NB4 (cell line): ENCODE measurements around the gene LRP6.

Experiments used
- POLR2A ChIP-seq: IDR thresholded peaks from 2 replicates; pipeline ENCODE4 v1.6.1; 2011; ENCODE audit warnings: mild to moderate bottlenecking; ENCODE audit not compliant: insufficient read length; ENCODE audit errors: extremely low read depth
- TF ChIP-seq, protein P1 (sequence below): IDR thresholded peaks from one replicate; pipeline ENCODE4 v1.5.1; 2012; ENCODE audit warnings: low read depth, low read length

DNA sequence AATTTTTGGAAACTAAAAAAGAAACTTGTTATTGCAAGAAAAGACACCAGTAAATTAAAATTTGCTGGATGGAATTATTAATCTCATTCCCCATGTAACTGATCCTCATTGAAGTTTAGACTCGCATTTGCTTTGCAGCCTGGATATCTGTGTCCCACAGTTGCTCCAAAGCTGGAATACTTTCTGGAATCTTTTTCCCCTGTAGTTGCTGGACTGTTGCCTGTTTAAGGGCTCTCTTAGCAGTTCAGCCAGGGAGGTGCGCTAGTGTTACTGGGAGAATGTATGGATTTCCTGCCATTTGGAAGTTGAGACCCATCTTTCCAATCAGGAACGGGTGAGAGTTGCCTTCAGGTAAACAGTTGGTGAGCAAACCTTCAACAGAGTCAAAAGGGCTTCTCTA, 175.8 kb downstream of the LRP6 start:
- TF ChIP-seq, protein P1, sequence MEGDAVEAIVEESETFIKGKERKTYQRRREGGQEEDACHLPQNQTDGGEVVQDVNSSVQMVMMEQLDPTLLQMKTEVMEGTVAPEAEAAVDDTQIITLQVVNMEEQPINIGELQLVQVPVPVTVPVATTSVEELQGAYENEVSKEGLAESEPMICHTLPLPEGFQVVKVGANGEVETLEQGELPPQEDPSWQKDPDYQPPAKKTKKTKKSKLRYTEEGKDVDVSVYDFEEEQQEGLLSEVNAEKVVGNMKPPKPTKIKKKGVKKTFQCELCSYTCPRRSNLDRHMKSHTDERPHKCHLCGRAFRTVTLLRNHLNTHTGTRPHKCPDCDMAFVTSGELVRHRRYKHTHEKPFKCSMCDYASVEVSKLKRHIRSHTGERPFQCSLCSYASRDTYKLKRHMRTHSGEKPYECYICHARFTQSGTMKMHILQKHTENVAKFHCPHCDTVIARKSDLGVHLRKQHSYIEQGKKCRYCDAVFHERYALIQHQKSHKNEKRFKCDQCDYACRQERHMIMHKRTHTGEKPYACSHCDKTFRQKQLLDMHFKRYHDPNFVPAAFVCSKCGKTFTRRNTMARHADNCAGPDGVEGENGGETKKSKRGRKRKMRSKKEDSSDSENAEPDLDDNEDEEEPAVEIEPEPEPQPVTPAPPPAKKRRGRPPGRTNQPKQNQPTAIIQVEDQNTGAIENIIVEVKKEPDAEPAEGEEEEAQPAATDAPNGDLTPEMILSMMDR: no peak
- TF ChIP-seq POLR2A: no peak
